Activated T-cell treated with anti-CD3 and anti-CD28 coated beads, Interleukin-2, amount 50 U/mL, for 72 hours (primary cell): Measurements from ENCODE around the gene ACE. TPM values are rescaled to one million over a fixed set of nuclear protein-coding genes. Genes with fewer than 3 reads are reported as not detected.
A peak's percentile ranks its signal among the peaks of the same experiment; 100 is the strongest.
"Not testable (repeated sequence)": the region's sequence is repeated elsewhere in the genome, so short reads cannot be mapped to it uniquely, and the experiment has no call there.

Source experiments
- ATAC-seq, 2 donors: fragments of 150-1000 bp; cut with Tn5 transposase; replicated peaks in 1 of 2; 2 replicates each; pipeline ENCODE4 v1.10.0; 2021; ENCODE audit warnings: moderate library complexity in 2 of 2, mild to moderate bottlenecking in 1 of 2
- DNase-seq, 2 donors: peaks; one replicate each; pipeline ENCODE4 v3.0.0; 2021 to 2022; ENCODE audit warnings: mixed read lengths in 1 of 2
- H3K27ac Mint-ChIP-seq: one replicate; pipeline ENCODE4 v1.8.0; 2022; ENCODE audit warnings: mild to moderate bottlenecking, moderate library complexity, mixed read lengths
- H3K27me3 Mint-ChIP-seq: one replicate; pipeline ENCODE4 v1.8.0; 2022; ENCODE audit warnings: low read depth, mixed read lengths
- H3K36me3 Mint-ChIP-seq, 2 donors: one replicate each; pipeline ENCODE4 v1.8.0; 2022; ENCODE audit warnings: mixed read lengths in 2 of 2, mild to moderate bottlenecking in 1 of 2; ENCODE audit not compliant: insufficient read depth in 2 of 2
- H3K4me1 Mint-ChIP-seq: one replicate; pipeline ENCODE4 v1.8.0; 2022; ENCODE audit warnings: low read depth, mixed read lengths
- H3K4me3 Mint-ChIP-seq, 2 donors: one replicate each; pipeline ENCODE4 v1.8.0; 2022; ENCODE audit warnings: mild to moderate bottlenecking in 2 of 2, mixed read lengths in 2 of 2, moderate library complexity in 2 of 2
- H3K9me3 Mint-ChIP-seq, 2 donors: one replicate each; pipeline ENCODE4 v1.8.0; 2022; ENCODE audit warnings: mixed read lengths in 2 of 2
- total RNA-seq, 2 donors: library from RNA; stranded (reverse); gene quantifications; one replicate each; pipeline ENCODE4 v1.2.3, GENCODE V29; 2022

The ACE gene
- total RNA-seq, 2 donors from 2014 or later = 0.58 to 2.5 TPM

DNA sequence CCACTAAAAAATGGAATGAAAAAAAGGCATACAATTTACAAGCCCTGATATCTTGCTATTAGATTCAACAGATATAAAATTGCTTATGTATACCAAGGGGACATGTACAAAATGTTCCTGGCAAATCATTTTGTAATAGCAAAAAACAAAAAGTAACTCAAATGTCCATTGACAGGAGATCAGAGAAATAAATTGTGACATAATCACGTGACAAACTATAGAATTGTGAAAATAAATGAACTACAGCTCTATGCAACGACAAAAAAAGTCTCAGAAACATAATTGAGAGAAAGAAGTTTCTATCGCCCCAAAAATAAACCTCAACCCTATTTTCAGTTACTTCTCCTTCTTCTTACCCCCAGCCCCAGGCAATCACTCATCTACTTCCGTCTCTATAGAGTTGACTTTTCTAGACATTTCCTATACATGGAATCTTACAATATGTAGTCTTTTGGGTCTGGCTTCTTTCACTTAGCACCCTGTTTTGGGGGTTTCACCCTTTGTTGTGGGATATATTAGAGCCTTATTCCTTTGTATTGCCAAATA lies 12.1 kb upstream of the ACE start:
- Mint-ChIP-seq H3K27ac (no peak overlapping the region), H3K27me3 (peaks cover 5% of the 10 kb centered on the region), H3K9me3 (no peaks in the 10 kb centered on the region), H3K36me3 (no peaks in the 10 kb centered on the region), H3K4me3 (no peak overlapping the region), H3K4me1 (no peaks in the 10 kb centered on the region)
- DNase-seq = no peak
- no peak for ATAC-seq

DNA sequence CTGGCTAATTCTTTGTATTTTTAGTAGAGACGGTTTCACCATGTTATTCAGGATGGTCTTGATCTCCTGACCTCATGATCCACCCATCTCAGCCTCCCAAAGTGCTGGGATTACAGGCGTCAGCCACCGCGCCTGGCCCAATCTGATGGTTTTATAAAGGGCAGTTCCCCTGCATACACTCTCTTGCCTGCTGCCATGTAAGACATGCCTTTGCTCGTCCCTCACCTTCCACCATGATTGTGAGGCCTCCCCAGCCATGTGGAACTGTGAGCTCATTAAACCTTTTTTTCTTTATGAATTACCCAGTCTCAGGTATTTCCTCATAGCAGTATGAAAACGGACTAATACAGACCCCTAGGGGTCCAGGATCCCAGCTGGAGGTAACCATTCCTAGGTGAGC lies 8.8 kb upstream of the ACE start:
- not testable (repeated sequence) for H3K27ac Mint-ChIP-seq, DNase-seq, H3K36me3 Mint-ChIP-seq, H3K27me3 Mint-ChIP-seq, H3K4me1 Mint-ChIP-seq, H3K9me3 Mint-ChIP-seq, ATAC-seq, H3K4me3 Mint-ChIP-seq

DNA sequence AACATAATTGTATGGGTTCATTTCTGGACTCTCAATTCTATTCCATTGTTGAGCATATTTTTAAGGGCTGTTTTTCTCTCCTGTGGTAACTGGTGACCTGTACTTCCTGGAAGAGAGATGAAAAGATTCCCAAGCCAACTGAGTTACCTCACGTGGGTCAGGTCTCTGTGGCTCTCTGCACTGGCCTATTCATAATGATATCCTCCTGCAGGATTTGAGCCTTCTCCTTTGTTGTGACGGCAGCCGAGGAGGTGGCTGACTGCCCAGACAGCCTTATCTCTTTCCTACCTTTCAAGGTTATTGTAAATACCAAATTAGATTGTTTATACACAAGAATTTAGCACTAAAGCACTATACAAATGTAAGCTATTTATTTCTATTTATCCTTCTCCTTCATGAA lies 2.7 kb upstream of the ACE start:
- H3K4me1 Mint-ChIP-seq = peaks cover 9% of the 10 kb centered on the region
- ATAC-seq (no peak), DNase-seq (no peak)
- H3K4me3 Mint-ChIP-seq = no peak overlapping the region
- H3K36me3 Mint-ChIP-seq = no peaks in the 10 kb centered on the region
- H3K27me3 Mint-ChIP-seq = peaks cover 34% of the 10 kb centered on the region
- no peak overlapping the region for H3K27ac Mint-ChIP-seq
- H3K9me3 Mint-ChIP-seq = no peaks in the 10 kb centered on the region

DNA sequence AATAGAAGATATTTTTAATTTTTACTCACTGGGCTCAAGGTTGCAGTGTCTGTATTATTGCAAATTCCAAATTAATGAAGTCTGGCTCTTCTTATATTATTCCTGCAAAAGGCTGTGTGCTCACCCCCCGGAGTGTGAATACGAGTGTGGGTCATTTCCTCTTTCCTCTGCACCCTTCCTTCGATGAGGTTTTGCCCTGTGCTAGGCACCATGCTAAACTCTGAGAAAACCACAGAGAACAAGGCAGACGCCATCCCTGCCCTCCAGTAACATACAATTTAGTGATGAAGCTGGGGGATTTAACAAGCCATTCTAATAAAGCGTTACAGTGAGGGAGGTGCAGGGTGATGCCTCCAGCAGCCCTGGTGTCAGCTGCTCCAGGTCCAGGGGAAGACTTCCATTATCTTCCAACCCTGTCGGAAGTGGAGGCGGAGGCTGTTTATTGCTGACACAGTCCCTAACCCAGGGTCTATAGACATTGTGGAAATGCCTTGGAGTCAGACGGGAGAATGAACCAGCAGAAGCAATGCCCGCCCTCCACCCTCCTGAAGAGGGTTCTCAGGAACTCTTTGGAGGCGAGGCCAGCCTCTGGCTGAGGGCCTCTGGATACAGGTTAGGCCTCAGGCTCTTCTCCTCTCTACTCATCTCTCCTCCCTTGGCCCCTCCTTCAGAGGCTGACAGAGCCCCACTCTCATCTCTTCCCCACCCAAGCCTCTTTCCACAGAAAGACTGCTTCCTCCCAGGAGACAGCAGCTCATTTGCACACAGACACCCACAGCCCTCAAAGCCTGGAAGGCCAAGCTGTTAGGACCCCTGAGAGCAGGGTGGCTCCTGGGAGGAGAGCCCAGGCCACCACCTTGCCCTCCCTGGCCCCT lies 2.0 kb upstream of the ACE start:
- DNase-seq = no peak
- no peaks in the 10 kb centered on the region for H3K36me3 Mint-ChIP-seq
- peaks cover 9% of the 10 kb centered on the region for H3K4me1 Mint-ChIP-seq
- ATAC-seq = no peak
- no peak overlapping the region for H3K4me3 Mint-ChIP-seq
- peaks cover 34% of the 10 kb centered on the region for H3K27me3 Mint-ChIP-seq
- H3K27ac Mint-ChIP-seq = no peak overlapping the region
- H3K9me3 Mint-ChIP-seq = no peaks in the 10 kb centered on the region

DNA sequence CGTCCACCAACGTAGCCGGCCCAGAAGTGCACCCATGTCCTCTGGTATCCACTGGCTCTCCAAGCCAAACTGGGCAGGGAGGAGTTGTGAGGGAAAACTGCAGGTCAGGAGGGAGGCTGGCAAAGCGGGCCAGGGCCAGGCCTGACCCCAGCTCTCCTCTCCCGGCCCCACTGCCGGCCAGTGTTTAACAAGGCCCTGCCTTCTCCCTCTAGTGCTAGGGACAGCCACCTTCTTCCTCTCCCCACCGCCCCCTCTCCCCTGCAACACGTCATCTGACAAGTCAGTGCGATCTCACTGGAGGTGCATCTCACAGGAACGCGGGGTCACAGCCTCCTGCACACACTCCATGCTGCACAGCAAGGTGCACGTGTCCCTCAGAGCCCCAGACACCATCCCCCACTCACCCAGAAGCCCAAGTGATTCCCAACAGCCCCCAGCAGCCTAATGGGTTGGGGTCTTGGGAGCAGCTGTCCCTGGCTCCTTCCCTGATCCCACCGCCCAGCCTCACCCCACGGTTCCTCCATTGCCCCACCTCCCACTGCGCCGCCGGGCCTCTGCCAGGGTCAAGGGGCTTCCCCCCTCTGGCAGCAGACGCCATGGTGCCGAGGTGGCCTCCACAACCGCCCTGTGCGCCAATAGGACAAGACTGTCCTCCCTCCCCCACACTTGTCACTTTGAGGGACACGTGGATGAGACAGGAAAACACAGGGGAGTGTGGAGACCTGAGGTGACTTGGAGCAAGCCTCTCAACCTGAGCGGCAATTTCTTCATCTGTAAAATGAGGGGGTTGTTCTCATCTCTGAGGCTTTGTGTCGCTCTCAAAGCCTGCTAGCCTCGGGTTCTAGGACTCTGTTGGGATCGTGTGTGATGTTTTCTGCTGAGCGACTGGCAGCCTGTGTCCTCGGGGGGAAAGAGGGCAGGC lies 1.1 kb upstream of the ACE start:
- Mint-ChIP-seq H3K27me3 (peaks cover 34% of the 10 kb centered on the region), H3K4me1 (peaks cover 9% of the 10 kb centered on the region)

DNA sequence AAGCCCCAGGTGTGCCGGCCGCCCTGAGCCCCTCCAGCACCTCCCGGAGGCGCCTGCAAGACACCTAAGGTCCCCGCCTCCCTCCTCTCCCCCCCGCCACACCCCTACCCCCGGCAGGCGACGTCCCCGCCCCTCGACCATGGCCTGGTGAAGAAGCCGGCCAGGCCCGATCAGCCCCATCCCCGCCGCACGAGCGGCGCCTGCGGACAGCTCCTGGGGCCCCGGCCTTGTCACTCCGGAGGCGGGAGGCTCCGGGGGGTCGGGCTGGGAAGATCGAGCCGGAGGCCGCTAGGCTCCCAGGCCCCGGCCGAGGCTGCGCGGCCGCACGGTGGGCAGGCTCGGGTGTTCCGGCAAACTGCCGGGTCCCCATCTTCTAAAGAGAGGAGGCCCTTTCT lies 405 bp upstream of the ACE start:
- ATAC-seq (peak; percentile 12 to 20), DNase-seq (peak; percentile 10 to 22)
- Mint-ChIP-seq H3K36me3 (no peaks in the 10 kb centered on the region), H3K27ac (no peak overlapping the region), H3K27me3 (peaks cover 34% of the 10 kb centered on the region), H3K4me1 (peaks cover 9% of the 10 kb centered on the region), H3K4me3 (peak overlapping the region in 1 of 2 donors; percentile 66), H3K9me3 (no peaks in the 10 kb centered on the region)

More for the DNA sequence above, 1.1 kb upstream of the ACE start:
- no peak for ATAC-seq
- H3K4me3 Mint-ChIP-seq = peak overlapping the region; percentile 55 to 58
- no peak for DNase-seq
- no peak overlapping the region for H3K27ac Mint-ChIP-seq
- H3K9me3 Mint-ChIP-seq = no peaks in the 10 kb centered on the region
- H3K36me3 Mint-ChIP-seq = no peaks in the 10 kb centered on the region

DNA sequence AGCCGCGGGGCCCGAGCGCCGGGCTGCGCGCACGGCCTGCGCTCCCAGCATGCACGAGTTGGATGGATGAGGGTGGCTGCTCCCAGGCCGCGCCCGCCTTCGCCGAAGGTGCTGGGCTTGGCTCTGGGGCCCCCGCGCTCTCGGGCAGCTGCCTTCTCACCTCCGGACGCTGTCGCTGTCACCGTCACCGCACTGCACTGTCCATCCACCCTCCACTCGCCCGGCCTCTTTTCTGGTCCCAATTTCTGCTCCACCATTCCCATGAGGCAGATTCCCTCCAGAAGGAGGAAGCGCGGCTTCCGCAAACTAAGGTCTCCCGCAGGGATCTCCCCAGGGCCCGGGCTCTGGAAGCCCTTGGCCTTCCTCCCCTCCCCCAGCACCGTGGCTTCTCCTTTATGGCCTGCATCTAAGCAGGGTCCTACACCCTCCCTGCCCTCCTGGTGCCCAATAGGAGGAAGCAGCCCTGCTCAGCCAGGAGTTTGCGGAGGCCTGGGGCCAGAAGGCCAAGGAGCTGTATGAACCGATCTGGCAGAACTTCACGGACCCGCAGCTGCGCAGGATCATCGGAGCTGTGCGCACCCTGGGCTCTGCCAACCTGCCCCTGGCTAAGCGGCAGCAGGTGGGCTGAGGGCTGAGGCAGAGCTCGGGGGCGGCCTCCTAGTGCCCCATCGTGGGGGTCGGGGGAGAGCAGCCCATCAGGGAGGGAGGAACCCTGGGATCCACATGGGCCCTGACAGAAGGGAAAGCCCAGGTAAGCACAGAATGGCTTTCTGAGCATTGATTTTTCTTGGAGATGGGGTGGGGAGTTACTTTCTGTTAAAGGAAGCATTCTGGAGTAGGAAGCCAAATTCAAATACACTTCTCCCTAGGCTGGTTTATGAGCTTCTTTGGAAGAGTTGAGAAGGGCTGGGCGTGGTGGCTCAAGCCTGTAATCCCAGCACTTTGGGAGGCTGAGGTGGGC lies 899 bp downstream of the ACE start:
- H3K36me3 Mint-ChIP-seq = no peaks in the 10 kb centered on the region
- no peak overlapping the region for H3K27ac Mint-ChIP-seq
- H3K4me1 Mint-ChIP-seq = peaks cover 9% of the 10 kb centered on the region
- H3K4me3 Mint-ChIP-seq = peak overlapping the region; percentile 84 to 89
- peaks cover 34% of the 10 kb centered on the region for H3K27me3 Mint-ChIP-seq
- peak in 1 of 2 donors; percentile 13 for DNase-seq
- ATAC-seq = peak; percentile 24 to 30
- H3K9me3 Mint-ChIP-seq = no peaks in the 10 kb centered on the region

DNA sequence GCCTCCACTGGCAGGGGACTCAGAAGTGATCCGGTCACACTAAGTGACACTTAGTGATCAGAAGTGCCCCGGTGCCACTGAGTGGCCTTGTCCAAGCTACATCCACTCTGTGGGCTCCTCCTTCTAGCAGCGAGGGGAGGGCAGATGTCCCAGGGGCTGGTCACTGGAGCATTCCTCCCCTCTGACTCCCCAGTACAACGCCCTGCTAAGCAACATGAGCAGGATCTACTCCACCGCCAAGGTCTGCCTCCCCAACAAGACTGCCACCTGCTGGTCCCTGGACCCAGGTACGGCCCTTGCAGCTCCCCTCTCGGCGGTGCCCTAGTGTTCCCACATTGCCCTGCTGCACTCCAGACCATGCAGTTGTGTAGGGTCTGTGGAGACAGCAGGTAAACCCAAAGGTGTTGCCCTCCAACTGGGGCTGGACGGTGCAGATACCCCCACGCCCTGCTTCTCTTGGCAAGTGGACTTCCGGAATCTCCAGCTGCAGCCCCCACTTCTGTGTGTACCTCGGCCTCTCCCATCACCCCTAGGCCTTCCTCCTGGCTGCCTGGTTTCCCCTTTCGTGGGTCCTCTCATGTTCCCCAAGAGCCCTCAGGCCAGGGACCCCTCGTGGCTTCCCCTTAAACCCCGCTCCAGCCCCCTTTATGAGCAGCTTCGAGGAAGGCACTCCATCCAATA lies 2.1 kb downstream of the ACE start:
- DNase-seq = peak; percentile 81 to 83
- no peak overlapping the region for H3K27ac Mint-ChIP-seq
- peak; percentile 79 to 82 for ATAC-seq
- H3K4me1 Mint-ChIP-seq = peaks cover 9% of the 10 kb centered on the region
- H3K4me3 Mint-ChIP-seq = peak overlapping the region; percentile 16 to 42
- peaks cover 34% of the 10 kb centered on the region for H3K27me3 Mint-ChIP-seq
- H3K36me3 Mint-ChIP-seq = no peaks in the 10 kb centered on the region
- H3K9me3 Mint-ChIP-seq = no peaks in the 10 kb centered on the region

DNA sequence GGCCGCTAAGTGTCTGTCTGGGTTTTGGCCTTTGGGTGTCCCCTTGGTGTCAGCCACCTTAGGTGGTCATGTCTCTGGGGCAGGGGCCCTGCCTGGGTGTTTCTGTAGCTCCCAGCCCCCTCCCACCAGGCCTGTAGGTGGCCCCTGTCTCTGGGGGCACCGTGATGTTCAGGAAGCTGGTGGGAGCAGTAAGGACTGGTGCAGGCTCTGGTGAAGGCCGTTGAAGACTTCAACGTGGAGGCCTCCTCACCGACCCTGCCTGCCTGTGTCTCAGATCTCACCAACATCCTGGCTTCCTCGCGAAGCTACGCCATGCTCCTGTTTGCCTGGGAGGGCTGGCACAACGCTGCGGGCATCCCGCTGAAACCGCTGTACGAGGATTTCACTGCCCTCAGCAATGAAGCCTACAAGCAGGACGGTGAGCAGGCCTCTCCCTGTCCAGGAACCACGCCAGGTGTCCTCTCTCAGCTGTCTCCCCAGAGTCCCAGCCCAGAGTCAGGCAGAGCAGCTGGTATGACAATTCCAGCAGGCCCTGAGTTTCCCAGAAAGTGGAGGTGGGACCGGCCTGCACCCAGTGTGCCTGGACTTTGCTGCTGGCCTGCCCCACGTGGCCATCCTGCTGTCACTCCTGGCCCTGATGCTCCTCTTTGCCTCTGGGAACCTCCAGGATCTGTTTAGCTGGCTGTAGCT lies 2.8 kb downstream of the ACE start:
- ATAC-seq (no peak), DNase-seq (no peak)
- no peak overlapping the region for H3K4me3 Mint-ChIP-seq
- no peaks in the 10 kb centered on the region for H3K36me3 Mint-ChIP-seq
- H3K27me3 Mint-ChIP-seq = peaks cover 27% of the 10 kb centered on the region
- no peaks in the 10 kb centered on the region for H3K9me3 Mint-ChIP-seq
- no peak overlapping the region for H3K27ac Mint-ChIP-seq
- peaks cover 9% of the 10 kb centered on the region for H3K4me1 Mint-ChIP-seq

DNA sequence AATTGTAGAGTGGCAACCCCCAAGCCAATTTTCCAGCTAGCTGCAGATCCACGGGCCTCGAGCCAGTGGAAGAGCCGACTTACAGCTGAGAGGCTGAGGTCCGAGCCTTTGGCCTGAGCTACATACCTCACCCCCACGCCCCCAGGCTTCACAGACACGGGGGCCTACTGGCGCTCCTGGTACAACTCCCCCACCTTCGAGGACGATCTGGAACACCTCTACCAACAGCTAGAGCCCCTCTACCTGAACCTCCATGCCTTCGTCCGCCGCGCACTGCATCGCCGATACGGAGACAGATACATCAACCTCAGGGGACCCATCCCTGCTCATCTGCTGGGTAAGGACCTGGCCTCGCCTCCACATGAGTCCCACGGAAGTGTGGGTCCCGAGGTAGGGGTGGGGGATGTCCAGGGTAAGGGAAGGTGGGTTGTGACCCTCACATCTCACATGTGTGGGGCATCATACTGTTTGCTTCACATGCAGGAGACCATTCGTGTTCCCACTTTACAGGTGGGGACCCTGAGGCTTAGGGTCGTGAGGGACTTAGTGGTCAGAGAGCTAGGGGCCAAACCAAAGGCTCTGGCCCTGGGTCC lies 3.4 kb downstream of the ACE start:
- Mint-ChIP-seq H3K9me3 (no peaks in the 10 kb centered on the region), H3K36me3 (no peaks in the 10 kb centered on the region), H3K4me1 (peaks cover 9% of the 10 kb centered on the region), H3K27me3 (peaks cover 21% of the 10 kb centered on the region), H3K27ac (no peak overlapping the region), H3K4me3 (no peak overlapping the region)
- DNase-seq (no peak), ATAC-seq (no peak)

DNA sequence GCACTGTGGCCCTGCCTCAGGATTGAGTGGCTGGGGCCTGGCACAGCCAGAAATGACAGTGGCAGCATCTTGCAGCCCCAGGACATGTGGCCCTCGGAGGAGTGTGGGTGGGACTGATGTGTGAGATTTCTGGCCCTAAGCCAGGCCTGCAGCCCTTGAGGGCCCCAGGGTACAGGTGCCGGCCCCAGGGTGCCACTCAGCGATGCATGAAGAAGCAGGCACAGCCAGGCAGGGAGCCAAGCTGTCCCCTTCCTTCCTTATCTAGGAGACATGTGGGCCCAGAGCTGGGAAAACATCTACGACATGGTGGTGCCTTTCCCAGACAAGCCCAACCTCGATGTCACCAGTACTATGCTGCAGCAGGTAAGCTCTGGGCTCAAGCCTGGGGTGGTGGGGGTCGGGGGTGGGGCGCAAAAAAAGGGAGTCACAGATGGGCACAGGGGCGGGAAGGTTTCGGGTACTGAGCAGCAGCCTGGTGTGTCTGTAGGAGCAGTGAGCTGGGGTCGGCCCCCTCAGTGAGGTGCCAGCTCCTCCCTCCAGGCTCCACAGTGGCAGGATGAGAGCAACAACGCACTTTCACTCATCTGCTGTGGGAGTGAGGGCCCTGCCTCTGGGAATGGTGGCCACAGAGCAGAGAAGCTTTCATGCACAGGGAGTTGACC lies 4.1 kb downstream of the ACE start:
- peaks cover 14% of the 10 kb centered on the region for H3K27me3 Mint-ChIP-seq
- H3K36me3 Mint-ChIP-seq = no peaks in the 10 kb centered on the region
- no peaks in the 10 kb centered on the region for H3K9me3 Mint-ChIP-seq
- H3K4me3 Mint-ChIP-seq = no peak overlapping the region
- no peak for DNase-seq
- H3K4me1 Mint-ChIP-seq = peaks cover 9% of the 10 kb centered on the region
- no peak overlapping the region for H3K27ac Mint-ChIP-seq
- no peak for ATAC-seq
